ENCODE results near the gene SSTR4. TPM values are rescaled to one million over a fixed set of nuclear protein-coding genes. Genes with fewer than 3 reads are reported as not detected.

The SSTR4 gene
- total and polyA plus RNA-seq, 4 donors = 0.06 TPM; not detected in 3

DNA sequence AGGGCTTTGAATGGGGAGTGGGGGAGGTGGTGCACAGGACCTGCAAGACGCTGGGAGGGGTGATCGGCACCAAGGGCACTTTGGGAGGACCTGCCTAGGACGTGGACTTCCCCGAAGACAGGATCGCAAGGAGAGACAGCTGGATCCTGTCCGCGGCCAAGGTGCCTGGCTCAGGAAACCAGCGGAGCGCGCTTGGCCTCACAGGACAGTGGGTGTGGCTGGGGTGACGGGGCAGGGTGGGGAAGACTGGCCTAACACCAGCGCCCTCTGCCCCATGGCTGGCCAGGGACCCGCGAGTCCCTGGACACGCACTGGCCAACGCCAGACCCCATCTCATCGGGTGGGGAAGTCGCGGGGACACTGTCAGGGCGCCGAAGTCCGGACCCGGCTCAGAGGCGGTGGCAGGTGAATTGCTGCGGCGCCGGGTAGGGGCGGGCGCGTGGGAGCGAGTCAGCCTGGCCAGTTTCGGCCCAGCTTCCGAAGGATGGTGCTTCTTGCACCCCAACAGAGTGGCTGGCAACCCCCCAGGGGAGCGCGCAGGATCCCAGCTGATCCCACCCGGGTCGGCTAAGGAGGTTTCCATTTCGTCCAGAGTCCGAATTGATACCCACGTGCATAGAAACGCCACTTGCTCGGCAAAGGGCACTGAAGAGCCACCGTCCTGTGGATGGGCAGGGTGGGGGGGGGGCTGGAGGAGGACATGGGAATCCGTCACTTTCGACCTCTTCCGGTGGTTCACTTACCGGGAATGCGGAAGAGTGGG is 15.1 kb downstream of the SSTR4 start:
- peak overlapping the region; percentile 83 to 94 for H3K27ac ChIP-seq (ENCODE audit: low read depth in 1 of 2, low read length in 1 of 2)
- DNase-seq (no peak), ATAC-seq (ENCODE audit: insufficient read depth, low FRiP score) (peak; percentile 36)
- H3K36me3 ChIP-seq (ENCODE audit: control insufficient read depth in 4 of 4, insufficient read depth in 4 of 4, low read length in 4 of 4) = no peaks in the 10 kb centered on the region
- peaks cover 0 to 54% (median 36%) of the 10 kb centered on the region in 3 donors for H3K27me3 ChIP-seq (ENCODE audit: control insufficient read depth in 3 of 3, insufficient read depth in 3 of 3, low read length in 2 of 3)
- peaks cover 0 to 40% (median 4%) of the 10 kb centered on the region in 5 donors for H3K4me1 ChIP-seq (ENCODE audit: control insufficient read depth in 5 of 5, insufficient read depth in 5 of 5, low read length in 5 of 5)
- H3K4me3 ChIP-seq = peak overlapping the region; percentile 27
- TF ChIP-seq, protein P1, sequence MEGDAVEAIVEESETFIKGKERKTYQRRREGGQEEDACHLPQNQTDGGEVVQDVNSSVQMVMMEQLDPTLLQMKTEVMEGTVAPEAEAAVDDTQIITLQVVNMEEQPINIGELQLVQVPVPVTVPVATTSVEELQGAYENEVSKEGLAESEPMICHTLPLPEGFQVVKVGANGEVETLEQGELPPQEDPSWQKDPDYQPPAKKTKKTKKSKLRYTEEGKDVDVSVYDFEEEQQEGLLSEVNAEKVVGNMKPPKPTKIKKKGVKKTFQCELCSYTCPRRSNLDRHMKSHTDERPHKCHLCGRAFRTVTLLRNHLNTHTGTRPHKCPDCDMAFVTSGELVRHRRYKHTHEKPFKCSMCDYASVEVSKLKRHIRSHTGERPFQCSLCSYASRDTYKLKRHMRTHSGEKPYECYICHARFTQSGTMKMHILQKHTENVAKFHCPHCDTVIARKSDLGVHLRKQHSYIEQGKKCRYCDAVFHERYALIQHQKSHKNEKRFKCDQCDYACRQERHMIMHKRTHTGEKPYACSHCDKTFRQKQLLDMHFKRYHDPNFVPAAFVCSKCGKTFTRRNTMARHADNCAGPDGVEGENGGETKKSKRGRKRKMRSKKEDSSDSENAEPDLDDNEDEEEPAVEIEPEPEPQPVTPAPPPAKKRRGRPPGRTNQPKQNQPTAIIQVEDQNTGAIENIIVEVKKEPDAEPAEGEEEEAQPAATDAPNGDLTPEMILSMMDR (IDR thresholded peaks at IDR 0.05; ENCODE audit: control extremely low read depth, extremely low read depth) = no peak
- H3K9me3 ChIP-seq (ENCODE audit: control insufficient read depth in 4 of 4, insufficient read depth in 3 of 4, low read length in 3 of 4) = no peaks in the 10 kb centered on the region
- peak overlapping the region in 1 of 2 donors; percentile 11 for H3K9ac ChIP-seq (ENCODE audit: insufficient read depth in 1 of 2, low read length in 2 of 2)
- WGBS, 2 donors = 1% methylated on average over 48 of the region's 48 CpGs

DNA sequence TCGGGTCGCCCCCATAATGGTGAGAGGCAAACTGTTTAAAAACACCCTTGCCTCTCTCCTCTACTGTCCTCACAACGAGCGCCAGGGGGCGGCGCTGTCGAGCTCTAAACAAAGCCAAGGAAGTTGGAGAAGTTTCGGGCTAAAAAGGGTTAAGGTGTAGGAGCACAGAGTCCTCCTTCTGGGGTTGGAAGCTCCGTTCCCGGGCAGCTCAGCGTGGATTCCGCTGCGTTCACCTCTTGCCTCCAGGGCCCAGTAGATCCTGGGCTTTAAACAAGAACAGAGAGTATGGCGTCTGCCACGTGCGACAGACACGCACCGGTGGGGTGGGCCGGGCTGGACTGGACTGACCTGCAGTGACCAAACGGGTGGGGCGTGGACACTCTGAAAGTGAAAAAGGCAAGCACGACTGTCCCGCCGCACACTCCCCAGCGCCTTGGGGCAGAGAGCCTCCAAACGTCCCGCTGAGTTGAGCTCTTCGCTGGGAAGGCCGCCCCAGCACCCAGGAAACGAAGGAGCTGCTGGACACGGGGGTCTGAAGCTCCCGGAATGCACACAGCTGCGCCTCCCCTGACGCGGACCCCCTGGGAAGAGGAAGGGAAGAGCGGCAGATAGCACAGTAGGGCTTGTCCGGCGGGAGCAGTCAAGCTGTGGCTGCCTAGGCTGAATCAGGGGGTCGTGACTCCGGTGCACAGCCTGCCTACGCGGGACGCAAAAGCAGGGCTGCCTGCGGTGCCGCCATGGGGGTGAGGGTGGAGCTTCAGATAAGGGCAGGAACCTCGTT is 15.9 kb downstream of the SSTR4 start:
- peak overlapping the region; percentile 41 to 76 for H3K9ac ChIP-seq (ENCODE audit: insufficient read depth in 1 of 2, low read length in 2 of 2)
- peak overlapping the region; percentile 39 for H3K4me3 ChIP-seq
- ATAC-seq (ENCODE audit: insufficient read depth, low FRiP score) = peak; percentile 42
- TF ChIP-seq, protein P1 (IDR thresholded peaks at IDR 0.05; ENCODE audit: control extremely low read depth, extremely low read depth) = peak; percentile 32
- H3K36me3 ChIP-seq (ENCODE audit: control insufficient read depth in 4 of 4, insufficient read depth in 4 of 4, low read length in 4 of 4) = no peaks in the 10 kb centered on the region
- peaks cover 0 to 50% (median 32%) of the 10 kb centered on the region in 3 donors for H3K27me3 ChIP-seq (ENCODE audit: control insufficient read depth in 3 of 3, insufficient read depth in 3 of 3, low read length in 2 of 3)
- H3K9me3 ChIP-seq (ENCODE audit: control insufficient read depth in 4 of 4, insufficient read depth in 3 of 4, low read length in 3 of 4) = no peaks in the 10 kb centered on the region
- peaks cover 0 to 40% (median 4%) of the 10 kb centered on the region in 5 donors for H3K4me1 ChIP-seq (ENCODE audit: control insufficient read depth in 5 of 5, insufficient read depth in 5 of 5, low read length in 5 of 5)
- WGBS, 2 donors = 6 to 11% methylated on average over 46 of the region's 46 CpGs
- peak; percentile 88 to 90 (median 90) for DNase-seq
- peak overlapping the region; percentile 43 to 63 for H3K27ac ChIP-seq (ENCODE audit: low read depth in 1 of 2, low read length in 1 of 2)

DNA sequence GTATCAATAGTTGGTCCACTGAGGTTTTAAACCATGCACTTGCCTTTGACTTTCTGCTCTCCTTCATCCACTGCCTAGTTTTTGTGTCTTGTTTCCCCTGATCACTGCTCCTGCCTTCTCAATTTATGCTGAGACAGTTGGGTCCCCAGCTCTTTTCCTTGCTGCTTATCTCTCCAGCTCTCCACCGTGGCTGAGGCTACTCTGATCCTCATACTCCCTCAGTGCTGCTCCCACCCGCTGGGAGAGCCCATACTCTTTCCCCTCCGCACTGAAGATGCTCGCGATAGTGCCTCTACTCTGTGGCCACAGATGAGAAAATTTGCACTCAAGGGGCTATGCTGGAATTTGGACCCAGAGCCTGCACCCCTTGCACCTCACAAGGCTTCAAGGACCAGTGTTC is 17.8 kb downstream of the SSTR4 start:
- 95% methylated on average over 5 of the region's 5 CpGs for WGBS, 2 donors

More for the DNA sequence above, 17.8 kb downstream of the SSTR4 start:
- ATAC-seq (ENCODE audit: insufficient read depth, low FRiP score) (no peak), DNase-seq (no peak)
- Histone ChIP-seq H3K9ac (ENCODE audit: insufficient read depth in 1 of 2, low read length in 2 of 2) (no peak overlapping the region), H3K27me3 (ENCODE audit: control insufficient read depth in 3 of 3, insufficient read depth in 3 of 3, low read length in 2 of 3) (peaks cover 0 to 31% (median 16%) of the 10 kb centered on the region in 3 donors), H3K9me3 (ENCODE audit: control insufficient read depth in 4 of 4, insufficient read depth in 3 of 4, low read length in 3 of 4) (no peaks in the 10 kb centered on the region), H3K4me3 (no peak overlapping the region), H3K27ac (ENCODE audit: low read depth in 1 of 2, low read length in 1 of 2) (no peak overlapping the region), H3K4me1 (ENCODE audit: control insufficient read depth in 5 of 5, insufficient read depth in 5 of 5, low read length in 5 of 5) (peaks cover 0 to 40% (median 4%) of the 10 kb centered on the region in 5 donors), H3K36me3 (ENCODE audit: control insufficient read depth in 4 of 4, insufficient read depth in 4 of 4, low read length in 4 of 4) (no peaks in the 10 kb centered on the region)
- TF ChIP-seq, protein P1 (IDR thresholded peaks at IDR 0.05; ENCODE audit: control extremely low read depth, extremely low read depth) = no peak

Measured in lung (tissue), 12 donors.